Hematopoietic multipotent progenitor cell (in vitro differentiated cells): ENCODE data around the gene VN1R4. TPM values are rescaled to one million over a fixed set of nuclear protein-coding genes. Genes with fewer than 3 reads are reported as not detected.
A peak's percentile ranks its signal among the peaks of the same experiment; 100 is the strongest.
"Not testable (repeated sequence)": the region's sequence is repeated elsewhere in the genome, so short reads cannot be mapped to it uniquely, and the experiment has no call there.

Experiments
- DNase-seq, 3 donors: peaks; one replicate each; pipeline ENCODE4 v3.0.0-alpha.2; 2011 to 2015; ENCODE audit warnings: low read depth in 2 of 3, low spot score in 2 of 3
- total RNA-seq: library from RNA; depleted of rRNA; stranded (reverse); fragments of >200 nt; gene quantifications from one replicate; pipeline ENCODE4 v1.2.3, GENCODE V29; 2012

Gene VN1R4, protein sequence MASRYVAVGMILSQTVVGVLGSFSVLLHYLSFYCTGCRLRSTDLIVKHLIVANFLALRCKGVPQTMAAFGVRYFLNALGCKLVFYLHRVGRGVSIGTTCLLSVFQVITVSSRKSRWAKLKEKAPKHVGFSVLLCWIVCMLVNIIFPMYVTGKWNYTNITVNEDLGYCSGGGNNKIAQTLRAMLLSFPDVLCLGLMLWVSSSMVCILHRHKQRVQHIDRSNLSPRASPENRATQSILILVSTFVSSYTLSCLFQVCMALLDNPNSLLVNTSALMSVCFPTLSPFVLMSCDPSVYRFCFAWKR
- not detected for total RNA-seq

DNA sequence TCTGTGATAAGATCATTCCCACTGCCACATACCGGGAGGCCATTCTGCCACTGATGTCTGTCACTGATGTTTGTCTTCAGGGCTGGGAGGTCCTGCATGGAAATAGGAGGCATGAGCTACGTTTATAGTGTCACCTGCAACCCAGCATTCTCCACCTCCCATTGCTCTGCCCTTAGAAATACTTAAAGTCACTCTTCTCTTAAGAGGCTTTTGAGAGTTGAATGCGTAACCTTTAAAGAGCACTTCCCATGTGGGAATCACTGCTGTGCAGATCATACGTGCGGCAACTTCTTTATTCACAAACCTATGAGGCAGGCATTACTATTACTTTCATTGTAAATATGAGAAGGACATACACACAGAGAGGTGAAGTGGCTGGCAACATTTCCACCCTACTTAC is at the start of gene VN1R4:
Gene VN1R4 (minus strand): TSS at position 101 of the 400 bp plus-strand sequence. CDS start 58 bp downstream, at position 43.
- not testable (repeated sequence) for DNase-seq

DNA sequence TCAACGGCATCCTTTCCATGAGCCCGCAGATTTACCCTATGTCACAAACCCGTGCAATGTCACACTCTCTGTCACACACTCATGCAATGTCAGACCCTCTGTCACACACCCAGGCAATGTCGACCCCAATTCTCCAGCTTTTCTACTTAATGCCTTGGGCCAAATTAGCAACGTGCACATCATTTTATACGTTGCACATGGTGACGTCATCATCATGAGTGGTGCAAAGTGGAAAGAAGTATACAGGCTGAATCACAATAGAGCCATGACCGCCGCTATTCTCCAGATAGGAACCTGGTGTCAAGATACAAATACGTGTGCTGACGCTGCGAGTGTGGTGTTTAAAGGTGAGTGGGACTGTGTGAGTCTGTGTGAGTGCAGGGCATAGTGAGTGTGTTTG is 44.4 kb upstream of the VN1R4 start:
- no peak for DNase-seq

DNA sequence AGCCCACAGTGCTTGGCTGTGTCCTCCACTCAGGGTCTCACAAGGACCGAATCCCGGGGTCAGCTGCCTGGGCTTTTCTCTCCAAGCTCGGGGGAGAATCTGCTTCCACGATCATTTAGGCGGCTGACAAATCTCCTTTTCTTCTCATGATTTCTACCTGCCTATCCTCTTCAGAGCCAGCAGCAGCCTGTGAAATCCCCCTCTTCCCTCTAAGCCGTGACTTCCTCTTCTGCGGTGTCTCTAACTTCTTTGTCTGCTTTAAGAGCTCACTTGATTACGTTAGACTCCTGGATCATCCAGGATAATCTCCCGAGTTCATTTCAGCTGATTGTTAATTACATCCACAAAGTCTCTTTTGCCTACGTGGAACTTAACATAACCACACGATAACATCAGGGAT is 43.5 kb upstream of the VN1R4 start:
- peak in 1 of 3 donors; percentile 41 for DNase-seq

DNA sequence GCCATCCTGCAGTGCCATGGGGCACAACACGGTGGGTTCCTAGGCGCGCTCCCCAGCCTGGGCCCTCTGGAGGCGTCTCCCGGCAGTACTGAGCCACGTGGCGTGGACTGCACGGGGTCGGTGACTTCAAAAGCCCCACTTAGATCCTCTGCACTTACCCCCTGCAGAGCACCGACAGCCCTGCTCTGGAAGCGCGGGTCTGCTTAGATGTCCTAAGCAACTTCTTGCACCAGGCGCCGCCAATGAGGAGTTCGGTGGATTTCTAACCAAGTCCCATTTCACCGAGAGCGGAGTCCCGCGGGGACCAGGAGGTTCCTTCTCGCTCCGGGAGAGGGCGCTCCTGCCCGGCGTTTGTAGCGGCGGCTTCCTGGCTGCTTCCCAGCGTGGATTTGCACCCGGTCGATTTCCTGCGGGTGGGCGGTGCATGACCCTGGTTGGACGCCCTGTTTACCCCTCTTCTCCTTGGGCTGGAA is 40.9 kb upstream of the VN1R4 start:
- peak in 2 of 3 donors; percentile 66 to 70 for DNase-seq

DNA sequence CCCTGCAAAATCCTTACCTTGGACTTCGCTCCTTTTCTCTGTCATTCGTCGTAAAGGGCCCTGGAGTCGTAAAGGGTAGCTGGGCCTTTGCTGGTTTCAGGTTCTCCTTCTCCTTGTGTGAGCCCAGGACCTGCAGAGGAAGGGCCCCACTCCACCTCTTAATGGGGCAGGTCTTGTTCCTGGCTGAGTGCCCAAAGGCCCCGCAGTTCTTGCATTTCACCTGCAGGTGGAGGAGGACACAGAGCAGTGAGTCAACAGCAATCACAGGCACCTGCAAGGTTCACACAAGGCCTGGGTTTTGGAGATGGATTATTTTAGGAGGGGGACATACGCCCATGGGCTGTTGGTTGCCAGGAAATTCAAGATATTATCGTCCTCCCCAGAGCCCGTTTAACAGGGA is 33.8 kb upstream of the VN1R4 start:
- DNase-seq, result not testable (repeated sequence)

DNA sequence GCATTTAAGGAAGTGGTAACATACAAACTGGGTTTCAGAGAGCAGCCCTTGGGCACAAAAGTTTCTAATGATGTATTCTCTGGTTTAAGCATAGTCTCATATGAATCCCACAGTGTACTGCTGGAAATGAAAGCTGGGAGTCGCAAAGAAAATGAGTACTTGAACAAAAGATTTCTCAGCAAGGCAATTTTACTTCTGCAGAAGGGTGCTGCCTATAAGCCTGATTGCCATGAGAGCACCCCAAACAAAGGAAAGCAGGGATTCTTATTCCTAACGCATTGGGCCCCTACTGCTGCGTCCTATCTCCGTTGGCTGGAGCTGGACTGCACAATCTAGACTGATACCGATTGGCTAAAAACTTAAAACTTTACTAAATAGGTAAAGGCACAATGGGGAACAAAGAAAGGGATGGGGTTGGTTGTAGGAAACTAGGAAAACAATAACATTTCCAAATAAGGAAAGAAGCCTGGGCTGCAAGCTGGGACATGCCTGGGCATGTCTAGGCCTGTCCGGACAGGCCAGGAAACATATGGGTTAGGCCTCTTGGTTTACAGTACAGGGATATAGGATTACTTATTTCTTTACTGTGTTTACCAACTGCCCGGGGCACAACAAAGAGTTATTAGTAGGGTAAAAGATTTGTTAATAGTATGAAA is 27.4 kb upstream of the VN1R4 start:
- DNase-seq, result no peak

DNA sequence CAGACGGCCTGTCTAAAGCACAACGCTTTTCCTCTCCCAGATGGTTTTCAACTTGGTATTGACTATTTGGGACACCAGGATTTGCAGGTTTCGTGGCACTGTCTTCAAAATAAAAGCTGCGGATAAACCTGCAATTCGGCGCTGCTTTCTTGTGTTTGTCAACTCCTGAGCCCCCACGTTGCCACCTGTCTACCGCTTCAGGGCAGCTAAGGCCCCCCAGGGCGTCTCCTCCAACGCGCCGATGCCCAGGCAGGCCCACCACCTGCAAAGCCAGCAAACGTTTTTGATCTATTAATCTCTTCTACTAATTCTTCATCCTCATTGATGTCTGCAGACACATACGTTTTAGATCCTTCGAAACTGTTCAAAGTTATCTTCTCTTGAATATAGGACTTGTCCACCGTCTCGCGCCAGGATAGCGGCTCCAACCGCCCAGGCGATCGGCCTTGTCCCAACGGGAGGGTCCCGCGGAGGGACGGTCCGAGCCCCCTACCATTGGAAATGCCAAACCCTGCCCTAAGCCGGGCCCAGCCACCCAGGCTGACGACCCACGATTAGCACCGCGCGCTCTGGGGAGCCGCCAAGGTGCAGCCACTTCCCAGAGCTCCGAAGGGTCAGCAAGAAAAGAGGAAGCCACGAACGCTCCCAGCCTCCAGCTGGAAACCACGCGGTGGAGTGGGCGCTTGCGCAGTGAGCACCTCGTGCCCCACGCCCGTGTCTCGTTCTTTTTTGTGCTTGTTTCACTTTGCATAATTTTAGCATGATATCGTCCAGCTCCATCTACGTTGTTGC is 23.4 kb upstream of the VN1R4 start:
- DNase-seq, result no peak

DNA sequence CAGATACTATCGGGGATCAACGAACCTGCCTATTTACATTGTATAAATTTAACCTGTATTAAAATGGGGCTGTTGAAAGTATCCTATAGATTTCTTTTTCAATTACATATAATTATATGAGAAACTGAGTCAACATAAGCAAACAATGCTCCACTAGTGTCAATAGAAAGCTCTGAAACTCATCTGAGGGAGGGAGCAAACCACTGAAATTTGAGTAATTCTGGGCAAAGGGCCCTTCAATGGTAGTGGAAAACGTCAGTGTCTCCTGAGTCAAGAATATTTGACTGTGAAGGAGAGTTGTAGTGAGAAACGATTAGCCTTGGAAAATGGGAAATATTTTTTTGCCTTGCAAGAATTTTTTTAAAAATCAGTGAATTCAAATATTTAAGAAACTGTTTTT is 17.6 kb upstream of the VN1R4 start:
- DNase-seq, result no peak

DNA sequence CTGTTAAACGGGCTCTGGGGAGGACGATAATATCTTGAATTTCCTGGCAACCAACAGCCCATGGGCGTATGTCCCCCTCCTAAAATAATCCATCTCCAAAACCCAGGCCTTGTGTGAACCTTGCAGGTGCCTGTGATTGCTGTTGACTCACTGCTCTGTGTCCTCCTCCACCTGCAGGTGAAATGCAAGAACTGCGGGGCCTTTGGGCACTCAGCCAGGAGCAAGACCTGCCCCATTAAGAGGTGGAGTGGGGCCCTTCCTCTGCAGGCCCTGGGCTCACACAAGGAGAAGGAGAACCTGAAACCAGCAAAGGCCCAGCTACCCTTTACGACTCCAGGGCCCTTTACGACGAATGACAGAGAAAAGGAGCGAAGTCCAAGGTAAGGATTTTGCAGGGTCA is 14.4 kb upstream of the VN1R4 start:
- DNase-seq, result peak in 1 of 3 donors; percentile 8

DNA sequence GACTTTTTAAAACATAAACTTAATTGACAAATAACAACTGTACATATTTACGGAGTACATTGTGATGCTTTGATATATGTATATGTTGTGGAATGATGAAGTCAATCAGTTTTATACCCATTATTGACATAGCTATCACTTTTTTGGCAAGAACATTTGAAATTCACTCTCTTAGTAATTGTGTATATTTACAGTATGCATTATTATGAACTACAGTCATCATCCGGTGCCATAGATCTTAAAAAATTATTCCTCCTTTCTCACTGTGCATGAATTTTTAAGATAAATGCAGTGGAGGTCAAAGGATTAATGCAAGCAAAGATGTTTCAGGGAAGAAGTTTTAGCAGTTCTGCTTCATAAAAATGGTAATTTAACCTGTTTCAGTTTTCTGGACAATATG is 8.0 kb upstream of the VN1R4 start:
- no peak for DNase-seq

DNA sequence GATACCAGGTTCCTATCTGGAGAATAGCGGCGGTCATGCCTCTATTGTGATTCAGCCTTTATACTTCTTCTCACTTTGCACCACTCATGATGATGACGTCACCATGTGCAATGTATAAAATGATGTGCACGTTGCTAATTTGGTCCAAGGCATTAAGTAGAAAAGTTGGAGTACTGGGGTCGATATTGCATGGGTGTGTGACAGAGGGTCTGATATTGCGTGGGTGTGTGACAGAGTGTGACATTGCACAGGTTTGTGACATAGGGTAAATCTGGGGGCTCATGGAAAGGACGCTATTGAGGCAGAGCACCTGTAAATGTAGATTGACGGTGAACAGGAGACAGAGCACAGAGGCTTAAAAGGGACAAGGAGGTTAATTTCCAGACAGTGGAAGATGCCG is 4.5 kb upstream of the VN1R4 start:
- DNase-seq, result no peak

DNA sequence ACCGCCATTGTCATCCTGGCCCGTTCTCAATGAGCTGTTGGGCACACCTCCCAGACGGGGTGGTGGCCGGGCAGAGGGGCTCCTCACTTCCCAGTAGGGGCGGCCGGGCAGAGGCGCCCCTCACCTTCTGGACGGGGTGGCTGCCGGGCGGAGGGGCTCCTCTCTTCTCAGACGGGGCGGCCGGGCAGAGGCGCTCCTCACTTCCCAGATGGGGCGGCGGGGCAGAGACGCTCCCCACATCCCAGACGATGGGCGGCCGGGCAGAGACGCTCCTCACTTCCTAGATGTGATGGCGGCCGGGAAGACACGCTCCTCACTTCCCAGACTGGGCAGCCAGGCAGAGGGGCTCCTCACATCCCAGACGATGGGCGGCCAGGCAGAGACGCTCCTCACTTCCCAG is 2.3 kb upstream of the VN1R4 start:
- DNase-seq, result not testable (repeated sequence)

DNA sequence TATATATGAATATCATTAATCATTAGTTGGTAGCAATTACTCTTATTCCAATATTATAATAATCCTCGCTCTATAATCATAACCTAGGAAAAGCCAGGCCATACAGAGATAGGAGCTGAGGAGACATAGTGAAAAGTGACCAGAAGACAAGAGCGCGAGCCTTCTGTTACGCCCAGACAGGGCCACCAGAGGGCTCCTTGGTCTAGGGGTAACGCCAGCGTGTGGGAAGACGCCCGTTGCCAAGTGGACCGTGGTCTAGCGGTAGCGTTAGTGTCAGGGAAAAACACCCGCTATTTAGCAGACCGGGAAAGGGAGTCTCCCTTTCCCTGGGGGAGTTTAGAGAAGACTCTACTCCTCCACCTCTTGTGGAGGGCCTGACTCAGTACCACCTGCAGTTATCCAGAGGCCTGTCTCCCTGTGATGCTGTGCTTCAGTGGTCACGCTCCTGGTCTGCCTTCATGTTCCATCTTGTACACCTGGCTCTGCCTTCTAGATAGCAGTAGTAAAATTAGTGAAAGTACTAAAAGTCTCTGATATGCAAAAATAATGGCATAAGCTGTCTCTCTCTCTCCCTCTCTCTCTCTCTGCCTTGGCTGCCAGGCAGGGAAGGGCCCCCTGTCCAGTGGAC is 9.7 kb downstream of the VN1R4 start, which contains the start of gene VN1R2:
Gene VN1R2 (plus strand): TSS at position 578 of the 628 bp plus-strand sequence. CDS start 84 bp downstream, outside the sequence.
- not testable (repeated sequence) for DNase-seq

DNA sequence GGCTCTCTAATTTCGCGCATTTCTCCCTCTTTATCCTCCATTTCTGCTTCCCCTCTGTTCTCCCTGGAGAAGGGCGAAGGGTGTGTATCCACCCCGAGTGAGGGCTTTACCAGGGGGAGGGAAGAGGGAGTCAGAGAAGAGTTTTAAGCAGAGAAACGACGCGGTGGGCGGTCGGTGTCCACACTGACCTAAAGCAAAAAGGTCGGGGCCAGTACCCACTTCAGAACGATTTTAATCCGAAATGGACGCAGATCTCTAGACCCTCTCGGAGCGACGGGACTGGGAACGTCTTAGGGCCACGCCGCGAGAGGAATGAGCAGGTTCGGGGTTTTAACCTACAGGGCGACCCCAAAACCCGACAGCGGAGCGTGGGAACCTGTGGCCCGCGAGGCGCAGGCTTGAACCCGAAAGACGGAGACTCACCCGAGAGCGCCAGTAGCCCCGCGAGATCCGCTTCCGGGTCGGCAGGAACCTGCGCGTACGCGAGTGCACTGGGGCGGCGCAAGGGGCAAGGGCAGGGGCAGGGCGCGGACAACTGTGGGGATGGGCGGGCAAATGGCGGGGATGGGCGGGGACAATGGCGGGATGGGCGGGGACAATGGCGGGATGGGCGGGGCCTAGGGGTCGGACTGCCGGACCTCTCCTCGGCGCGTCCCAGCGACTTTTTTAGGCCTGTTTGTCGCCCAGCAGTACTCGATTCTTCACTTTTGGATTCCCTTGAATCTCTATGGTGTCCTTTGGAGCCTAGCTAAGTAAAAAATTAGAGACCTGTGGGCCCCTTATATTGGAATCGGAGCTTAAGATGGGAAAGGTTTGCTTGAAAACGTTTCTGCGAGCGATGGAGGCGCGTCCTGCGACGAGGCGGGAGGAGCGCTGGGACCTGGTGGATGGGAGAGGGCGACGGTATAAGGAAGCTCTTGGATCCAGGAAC is 12.8 kb downstream of the VN1R4 start, which contains the start of gene ZNF677:
Gene ZNF677 (minus strand): TSS at position 463 of the 931 bp plus-strand sequence. CDS start 3,323 bp downstream, outside the sequence.
- DNase-seq, result peak; percentile 42 to 94 (median 94)

DNA sequence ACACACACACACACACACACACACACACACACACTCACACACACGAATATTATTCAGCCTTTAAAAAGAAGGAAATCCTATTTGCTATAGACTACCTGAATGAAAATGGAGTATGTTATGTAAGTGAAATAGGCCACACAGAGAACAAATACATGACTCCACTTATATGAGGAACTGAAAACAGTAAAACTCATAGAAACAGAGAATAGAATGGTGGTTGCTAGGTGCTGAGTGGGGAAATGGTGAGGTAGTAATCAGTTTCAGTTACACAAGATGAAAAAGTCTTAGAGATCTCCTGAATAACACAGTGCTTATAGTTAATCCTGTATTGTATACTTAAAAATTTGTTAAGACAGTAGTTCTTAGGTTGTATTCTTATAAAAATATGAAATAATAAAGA is 21.0 kb downstream of the VN1R4 start:
- no peak for DNase-seq

DNA sequence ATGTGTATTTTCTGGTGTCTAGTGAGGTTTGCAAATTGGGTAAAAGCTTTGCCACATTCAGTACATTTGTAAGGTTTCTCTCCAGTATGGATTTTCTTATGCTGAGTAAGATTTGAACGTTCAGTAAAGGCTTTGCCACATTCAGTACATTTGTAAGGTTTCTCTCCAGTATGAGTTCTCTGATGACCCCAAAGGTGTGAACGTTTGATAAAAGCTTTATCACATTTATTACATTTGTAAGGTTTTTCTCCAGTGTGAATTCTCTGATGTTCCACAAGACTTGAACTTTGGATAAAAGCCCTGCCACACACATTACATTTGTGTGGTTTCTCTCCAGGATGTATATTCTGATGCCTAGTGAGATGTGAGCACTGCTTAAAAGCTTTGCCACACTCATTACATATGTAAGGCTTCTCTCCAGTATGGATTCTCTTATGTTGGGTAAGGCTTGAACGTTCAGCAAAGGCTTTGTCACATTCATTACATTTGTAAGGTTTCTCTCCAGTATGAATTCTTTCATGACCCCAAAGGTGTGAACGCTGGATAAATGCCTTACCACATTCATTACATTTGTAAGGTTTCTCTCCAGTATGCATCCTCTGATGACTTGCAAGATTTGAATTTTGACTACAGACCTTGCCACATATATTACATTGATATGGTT is 30.3 kb downstream of the VN1R4 start:
- no peak for DNase-seq

DNA sequence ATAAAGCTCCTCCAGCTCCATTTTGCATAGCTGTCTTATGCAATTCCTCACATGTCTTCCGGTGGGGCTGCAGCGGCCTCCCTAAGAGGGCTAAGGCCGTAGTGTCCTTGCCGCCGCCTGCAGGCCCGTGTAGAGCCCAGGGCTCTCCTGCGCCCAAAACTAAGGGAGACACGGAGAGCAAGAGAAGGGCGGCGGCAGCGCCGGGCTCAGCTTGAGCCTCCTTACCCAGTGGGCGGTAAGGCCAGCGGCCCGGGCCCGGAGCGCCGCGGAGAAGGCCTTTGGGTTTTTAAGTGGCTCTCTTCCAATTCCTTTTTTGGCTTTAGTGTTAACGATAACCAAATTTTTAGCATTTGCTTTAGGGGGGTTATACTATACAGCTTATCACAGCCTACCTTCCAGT is 42.9 kb downstream of the VN1R4 start:
- DNase-seq, result no peak

DNA sequence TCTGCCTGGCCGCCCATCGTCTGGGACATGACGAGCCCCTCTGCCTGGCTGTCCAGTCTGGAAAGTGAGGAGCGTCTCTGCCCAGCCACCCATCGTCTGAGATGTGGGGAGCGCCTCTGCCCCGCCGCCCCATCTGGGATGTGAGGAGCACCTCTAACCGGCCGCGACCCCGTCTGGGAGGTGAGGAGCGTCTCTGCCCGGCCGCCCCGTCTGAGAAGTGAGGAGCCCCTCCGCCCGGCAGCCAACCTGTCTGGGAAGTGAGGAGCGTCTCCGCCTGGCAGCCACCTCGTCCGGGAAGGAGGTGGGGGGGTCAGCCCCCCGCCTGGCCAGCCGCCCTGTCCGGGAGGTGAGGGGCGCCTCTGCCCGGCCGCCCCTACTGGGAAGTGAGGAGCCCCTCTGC is 44.8 kb downstream of the VN1R4 start:
- DNase-seq, result not testable (repeated sequence)
